GM12878 (cell line): ENCODE measurements around the gene PSAPL1.

Source experiments
- HDAC6 ChIP-seq: fragments of 200-600 bp; sonication (generic); IDR thresholded peaks from one replicate; pipeline ENCODE4 v1.8.0; 2017; ENCODE audit warnings: antibody characterized with exemption; ENCODE audit not compliant: unreplicated experiment
- MTA3 ChIP-seq: IDR thresholded peaks from 2 replicates; pipeline ENCODE4 v1.6.1; 2012; ENCODE audit warnings: low read length, inconsistent platforms, borderline replicate concordance
- POLR2A ChIP-seq: IDR thresholded peaks from 2 replicates; pipeline ENCODE4 v1.6.1; 2011; ENCODE audit warnings: low read depth, mild to moderate bottlenecking, low read length
- SMC3 ChIP-seq: IDR thresholded peaks from 2 replicates; pipeline ENCODE4 v1.6.1; 2011; ENCODE audit warnings: low read length, improper control_type of control experiment, borderline replicate concordance
- TF ChIP-seq, protein P1 (sequence below), 3 experiments: IDR thresholded peaks in 2 of 3; conservative IDR thresholded peaks in 1 of 3; 2 replicates each; pipeline ENCODE4 v1.5.1; 2011; ENCODE audit warnings: low read depth in 3 of 3, low read length in 3 of 3, mild to moderate bottlenecking in 3 of 3, control low read depth in 2 of 3, moderate library complexity in 2 of 3, inconsistent platforms in 1 of 3, mixed read lengths in 1 of 3; ENCODE audit not compliant: control insufficient read depth in 2 of 3, insufficient read depth in 1 of 3; ENCODE audit errors: extremely low read depth in 1 of 3
- TF ChIP-seq, protein P2 (sequence below): IDR thresholded peaks from 2 replicates; pipeline ENCODE4 v1.6.1; 2012; ENCODE audit warnings: low read depth, low read length, improper control_type of control experiment

DNA sequence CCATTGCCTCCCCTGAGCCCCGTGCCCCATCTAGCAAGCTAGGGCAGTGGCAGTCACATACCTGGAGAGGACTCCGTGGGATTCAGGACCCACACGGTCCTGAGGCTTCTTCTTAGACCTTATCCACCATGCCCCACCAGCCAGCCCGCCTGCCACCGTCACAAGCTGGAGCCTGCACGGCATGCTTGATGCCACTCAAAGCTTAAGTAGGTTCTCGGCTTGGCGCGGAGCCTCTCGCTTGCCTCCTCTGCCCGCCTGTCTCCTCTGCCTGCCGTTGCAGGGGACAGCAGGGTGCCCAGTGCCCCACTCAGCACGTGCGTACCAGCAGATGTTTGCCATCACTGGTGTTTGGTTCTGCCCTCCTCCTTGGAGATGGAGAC, 14.1 kb downstream of the PSAPL1 start:
- TF ChIP-seq POLR2A (no peak), SMC3 (no peak), HDAC6 (no peak), MTA3 (no peak)
- TF ChIP-seq, protein P1, sequence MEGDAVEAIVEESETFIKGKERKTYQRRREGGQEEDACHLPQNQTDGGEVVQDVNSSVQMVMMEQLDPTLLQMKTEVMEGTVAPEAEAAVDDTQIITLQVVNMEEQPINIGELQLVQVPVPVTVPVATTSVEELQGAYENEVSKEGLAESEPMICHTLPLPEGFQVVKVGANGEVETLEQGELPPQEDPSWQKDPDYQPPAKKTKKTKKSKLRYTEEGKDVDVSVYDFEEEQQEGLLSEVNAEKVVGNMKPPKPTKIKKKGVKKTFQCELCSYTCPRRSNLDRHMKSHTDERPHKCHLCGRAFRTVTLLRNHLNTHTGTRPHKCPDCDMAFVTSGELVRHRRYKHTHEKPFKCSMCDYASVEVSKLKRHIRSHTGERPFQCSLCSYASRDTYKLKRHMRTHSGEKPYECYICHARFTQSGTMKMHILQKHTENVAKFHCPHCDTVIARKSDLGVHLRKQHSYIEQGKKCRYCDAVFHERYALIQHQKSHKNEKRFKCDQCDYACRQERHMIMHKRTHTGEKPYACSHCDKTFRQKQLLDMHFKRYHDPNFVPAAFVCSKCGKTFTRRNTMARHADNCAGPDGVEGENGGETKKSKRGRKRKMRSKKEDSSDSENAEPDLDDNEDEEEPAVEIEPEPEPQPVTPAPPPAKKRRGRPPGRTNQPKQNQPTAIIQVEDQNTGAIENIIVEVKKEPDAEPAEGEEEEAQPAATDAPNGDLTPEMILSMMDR (IDR thresholded peaks at IDR 0.05 in 2 of 3, conservative IDR thresholded peaks at IDR 0.05 in 1 of 3; ENCODE audit: control insufficient read depth in 2 of 3, extremely low read depth in 1 of 3, insufficient read depth in 1 of 3, low read depth in 3 of 3, low read length in 3 of 3): no peak
- TF ChIP-seq, protein P2, sequence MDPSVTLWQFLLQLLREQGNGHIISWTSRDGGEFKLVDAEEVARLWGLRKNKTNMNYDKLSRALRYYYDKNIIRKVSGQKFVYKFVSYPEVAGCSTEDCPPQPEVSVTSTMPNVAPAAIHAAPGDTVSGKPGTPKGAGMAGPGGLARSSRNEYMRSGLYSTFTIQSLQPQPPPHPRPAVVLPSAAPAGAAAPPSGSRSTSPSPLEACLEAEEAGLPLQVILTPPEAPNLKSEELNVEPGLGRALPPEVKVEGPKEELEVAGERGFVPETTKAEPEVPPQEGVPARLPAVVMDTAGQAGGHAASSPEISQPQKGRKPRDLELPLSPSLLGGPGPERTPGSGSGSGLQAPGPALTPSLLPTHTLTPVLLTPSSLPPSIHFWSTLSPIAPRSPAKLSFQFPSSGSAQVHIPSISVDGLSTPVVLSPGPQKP: no peak
